ELR (cell line): ENCODE measurements around the gene PRDM16.

Experiments used
- DNase-seq: peaks from one replicate; pipeline ENCODE4 v3.0.0-alpha.2; 2015; ENCODE audit warnings: low read depth

Gene PRDM16

DNA sequence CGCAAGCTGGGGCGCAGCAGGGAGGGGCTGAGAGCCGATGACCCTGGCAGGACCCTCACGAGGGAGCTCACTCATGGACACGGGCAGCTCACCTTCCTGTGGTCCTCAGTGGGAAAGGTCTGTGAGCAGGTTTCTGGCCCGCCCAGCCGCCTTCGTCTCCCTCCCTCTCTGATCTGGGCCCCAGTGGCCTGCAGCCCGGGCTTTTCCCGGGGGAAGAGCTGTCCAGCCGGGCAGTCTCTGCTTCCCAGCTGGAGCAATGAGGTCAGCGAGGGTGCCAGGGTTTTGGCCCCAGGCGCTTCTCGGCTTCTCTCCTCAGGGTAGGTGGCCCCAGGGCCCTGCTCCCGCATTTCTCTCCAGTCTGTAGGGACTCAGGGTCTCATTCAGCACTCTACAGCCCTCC lies 363.3 kb downstream of the PRDM16 start:
- DNase-seq: no peak

- no peak for DNase-seq
These were observed 364.1 kb downstream of the PRDM16 start for GRCh38 chr1:3433076-3433475.

DNA sequence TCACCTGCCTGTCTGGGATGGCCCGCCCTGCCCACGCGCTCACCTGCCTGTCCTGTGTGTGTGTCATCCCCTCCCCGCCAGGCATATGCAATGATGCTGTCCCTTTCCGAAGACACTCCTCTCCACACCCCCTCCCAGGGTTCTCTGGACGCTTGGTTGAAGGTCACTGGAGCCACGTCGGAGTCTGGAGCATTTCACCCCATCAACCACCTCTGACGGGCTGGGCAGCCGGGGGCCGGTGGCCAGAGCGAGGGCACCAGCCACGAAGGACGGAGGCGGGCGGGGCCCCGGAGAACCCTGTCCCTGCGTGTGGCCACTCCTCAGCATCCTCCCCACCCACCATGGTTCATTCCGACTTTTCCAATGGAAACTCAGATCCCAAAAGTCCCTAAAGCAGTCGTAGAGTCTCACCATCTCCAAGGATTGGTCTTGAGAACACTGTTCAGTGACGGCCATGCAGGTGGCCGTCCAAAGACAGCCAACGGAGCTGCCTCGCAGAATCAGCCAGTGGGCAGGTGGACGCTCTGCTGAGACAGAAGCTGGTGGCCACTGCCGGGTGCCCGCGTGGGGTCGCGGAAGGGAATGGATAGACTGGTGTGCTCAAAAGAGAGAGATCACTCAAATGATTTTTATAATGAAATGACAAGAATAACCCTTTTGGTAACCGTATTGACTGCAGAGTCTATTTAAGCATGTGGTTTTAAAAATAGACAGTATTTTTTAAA lies 364.8 kb downstream of the PRDM16 start:
- no peak for DNase-seq

DNA sequence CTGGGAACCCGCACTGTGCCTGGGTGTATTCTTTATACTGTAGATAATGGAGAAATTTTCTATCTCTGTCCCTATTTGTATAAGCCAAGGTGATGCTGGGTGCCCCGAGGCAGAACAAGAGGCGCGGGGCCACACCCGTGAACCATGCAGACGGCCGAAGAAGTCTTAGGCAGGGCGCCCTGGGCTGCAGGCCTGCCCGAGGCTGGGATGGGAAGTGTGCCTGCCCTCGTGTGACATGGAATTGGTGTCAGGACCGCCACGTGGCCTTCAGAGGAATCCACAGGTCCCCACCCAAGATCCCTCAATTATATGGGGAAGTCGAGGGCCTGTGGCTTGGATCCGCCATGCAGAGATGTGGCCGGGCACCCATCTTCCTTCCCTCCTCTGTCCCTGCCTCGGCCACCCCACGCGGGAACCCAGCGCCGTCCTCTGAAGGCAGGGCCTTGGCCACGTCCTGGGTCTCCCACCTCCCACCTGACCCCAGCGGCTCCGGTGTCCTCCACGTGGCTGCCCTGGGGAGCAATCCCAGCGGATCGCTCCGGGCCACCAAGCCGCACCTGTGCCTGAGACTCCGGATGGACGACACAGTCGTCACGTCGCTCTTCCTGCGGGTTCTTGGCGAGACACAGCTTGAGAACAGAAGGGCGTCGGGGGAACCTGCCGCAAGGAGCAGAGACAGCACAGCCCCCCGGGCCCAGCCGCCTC lies 365.6 kb downstream of the PRDM16 start:
- no peak for DNase-seq

- DNase-seq: no peak
These were observed 366.7 kb downstream of the PRDM16 start for GRCh38 chr1:3435666-3436065.

GRCh38 chr1:3436451-3436850 lies 367.4 kb downstream of the PRDM16 start:
- no peak for DNase-seq

DNA sequence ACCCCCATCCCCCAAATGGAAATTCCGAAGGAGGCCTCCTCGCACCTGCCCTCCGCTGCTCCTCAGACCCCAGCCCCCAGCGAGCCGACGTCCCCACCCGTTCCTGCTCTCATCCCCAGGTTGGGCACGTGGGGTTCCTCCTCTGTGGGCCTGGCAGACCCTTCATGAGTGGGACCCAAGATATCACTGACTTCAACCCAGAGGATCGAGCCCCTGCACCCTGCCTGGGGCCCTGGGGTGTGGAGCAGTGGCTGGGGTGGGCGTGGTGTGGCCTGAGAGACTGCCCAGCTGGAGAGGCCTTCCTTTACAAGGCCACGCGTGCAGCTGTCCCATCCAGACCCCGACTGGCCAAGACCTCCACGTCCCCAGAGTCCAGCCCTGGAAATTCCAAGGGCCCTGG lies 367.9 kb downstream of the PRDM16 start:
- DNase-seq: no peak

GRCh38 chr1:3438661-3439180 lies 369.7 kb downstream of the PRDM16 start:
- DNase-seq: no peak

GRCh38 chr1:3439346-3440299 lies 370.6 kb downstream of the PRDM16 start:
- no peak for DNase-seq

- DNase-seq: no peak
These were observed 371.3 kb downstream of the PRDM16 start for GRCh38 chr1:3440300-3440681.

GRCh38 chr1:3440711-3441409 lies 371.9 kb downstream of the PRDM16 start:
- DNase-seq: no peak

DNA sequence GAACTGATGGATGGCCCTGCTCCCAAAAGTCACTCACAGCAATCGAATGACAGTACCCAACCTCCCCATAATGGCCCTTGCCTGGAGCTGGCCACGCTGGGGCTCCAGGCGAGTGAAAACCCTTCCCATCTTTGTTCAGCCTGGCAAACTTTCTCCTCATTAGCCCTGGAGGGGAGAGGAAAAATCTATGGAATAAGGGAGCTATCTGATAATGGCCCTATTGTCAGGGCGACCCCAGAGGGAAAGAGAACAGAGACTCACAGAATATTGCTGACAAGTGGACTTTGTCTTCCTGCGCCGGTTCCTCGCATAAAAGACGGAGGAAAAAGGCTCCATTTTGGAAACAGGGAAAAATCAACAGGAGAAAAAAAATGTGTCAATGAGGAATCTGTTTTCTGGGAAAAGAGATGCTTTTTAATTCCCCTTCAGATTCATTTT lies 372.4 kb downstream of the PRDM16 start:
- no peak for DNase-seq

GRCh38 chr1:3441880-3442279 lies 372.9 kb downstream of the PRDM16 start:
- no peak for DNase-seq

GRCh38 chr1:3442331-3442730 lies 373.3 kb downstream of the PRDM16 start:
- no peak for DNase-seq

GRCh38 chr1:3442901-3443300 lies 373.9 kb downstream of the PRDM16 start:
- DNase-seq: no peak

DNA sequence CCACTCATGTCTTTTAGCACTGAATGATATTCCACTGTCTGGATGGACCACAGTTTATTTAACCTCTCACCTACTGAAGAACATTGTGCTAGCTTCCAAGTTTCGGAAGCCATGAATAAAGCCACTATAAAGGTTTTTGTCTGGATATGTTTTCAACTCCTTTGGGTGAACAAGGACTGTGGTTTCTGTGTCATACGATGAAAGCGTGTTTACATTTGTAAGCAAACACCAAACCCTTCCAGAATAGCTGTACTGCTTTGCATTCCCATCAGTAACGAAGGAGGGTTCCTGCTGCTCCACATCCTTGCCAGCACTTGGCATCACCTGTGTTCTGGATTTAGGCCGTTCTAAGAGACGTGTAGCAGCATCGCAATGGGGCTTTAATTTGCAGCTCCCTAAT lies 374.8 kb downstream of the PRDM16 start:
- no peak for DNase-seq

GRCh38 chr1:3444298-3444697 lies 375.3 kb downstream of the PRDM16 start:
- DNase-seq: no peak

DNA sequence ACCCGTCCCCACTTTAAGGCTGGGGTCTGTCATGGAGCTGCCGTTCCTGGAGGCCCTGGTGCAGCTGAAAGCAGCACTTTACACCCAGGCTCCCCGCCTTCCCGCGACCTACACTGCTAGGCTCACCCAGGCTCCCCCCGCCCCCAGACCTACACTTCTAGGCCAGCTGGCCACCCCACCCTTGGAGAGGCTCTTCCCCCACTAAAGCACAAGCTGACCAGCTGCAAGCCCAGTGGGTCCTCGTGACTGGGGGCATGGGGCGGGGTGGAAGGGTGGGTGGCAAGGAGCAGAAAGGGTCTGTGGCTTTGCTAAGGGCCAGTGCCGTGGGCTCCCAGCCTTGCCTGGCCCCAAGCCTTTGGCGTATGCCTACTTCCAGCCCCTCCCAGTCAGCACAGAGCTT lies 375.7 kb downstream of the PRDM16 start:
- DNase-seq: no peak

DNA sequence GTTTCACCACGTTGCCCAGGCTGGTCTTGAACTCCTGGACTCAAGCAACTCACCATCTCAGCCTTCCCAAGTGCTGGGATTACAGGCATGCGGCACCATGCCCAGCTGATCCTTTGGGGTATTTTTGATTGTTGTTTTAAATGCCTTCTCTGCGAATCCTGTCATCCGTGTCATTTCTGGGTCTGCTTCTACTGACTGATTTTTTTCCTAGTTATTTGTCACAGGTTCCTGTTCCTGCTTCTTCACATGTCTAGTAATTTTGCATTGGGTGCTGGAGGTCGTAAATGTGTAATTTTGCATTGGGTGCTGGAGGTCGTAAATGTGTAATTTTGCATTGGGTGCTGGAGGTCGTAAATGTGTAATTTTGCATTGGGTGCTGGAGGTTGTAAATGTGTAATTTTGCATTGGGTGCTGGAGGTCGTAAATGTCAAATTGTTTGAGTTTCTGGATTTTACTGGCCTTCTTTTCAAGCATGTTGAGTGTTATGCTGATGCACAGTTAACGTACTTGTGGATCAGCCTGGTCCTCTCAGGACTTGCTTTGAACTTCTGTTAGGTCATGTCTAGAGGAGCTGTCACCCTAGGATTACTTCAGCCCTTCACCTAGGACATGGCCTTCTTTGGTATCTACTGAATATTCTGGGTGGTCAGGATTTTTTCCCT lies 381.3 kb downstream of the PRDM16 start:
- DNase-seq: no peak

GRCh38 chr1:3450983-3451382 lies 382.0 kb downstream of the PRDM16 start:
- no peak for DNase-seq
